HL-60 (cell line): ENCODE results near the gene ICAM2.

ENCODE experiments used
- DNase-seq, 2 experiments: peaks; one replicate each; pipeline ENCODE4 v3.0.0-alpha.2; 2010 to 2020; ENCODE audit warnings: low read depth in 1 of 2, low spot score in 1 of 2
- H3K27ac ChIP-seq: fragments of 250-450 bp; sonication (Bioruptor Pico); replicated peaks from 2 replicates; pipeline ENCODE4 v1.5.1; 2020; ENCODE audit warnings: mild to moderate bottlenecking, moderate library complexity
- H3K27me3 ChIP-seq: fragments of 250-450 bp; sonication (Bioruptor Pico); 2 replicates; pipeline ENCODE4 v1.5.1; 2021; ENCODE audit warnings: mild to moderate bottlenecking, moderate library complexity; ENCODE audit not compliant: insufficient read depth, poor library complexity, severe bottlenecking
- H3K4me3 ChIP-seq: replicated peaks from 2 replicates; pipeline ENCODE4 v1.5.1; 2011; ENCODE audit warnings: mild to moderate bottlenecking, control low read depth, low read length; ENCODE audit not compliant: insufficient read depth
- GABPA ChIP-seq: IDR thresholded peaks from 2 replicates; pipeline ENCODE4 v1.6.1; 2012; ENCODE audit warnings: low read depth
- POLR2AphosphoS5 ChIP-seq: IDR thresholded peaks from 2 replicates; pipeline ENCODE4 v1.6.1; 2012; ENCODE audit warnings: low read depth
- SPI1 ChIP-seq: IDR thresholded peaks from 2 replicates; pipeline ENCODE4 v1.6.1; 2012; ENCODE audit warnings: low read depth, mild to moderate bottlenecking, borderline replicate concordance
- TF ChIP-seq, protein P1 (sequence below): IDR thresholded peaks from 2 replicates; pipeline ENCODE4 v1.6.1; 2012; ENCODE audit warnings: low read depth; ENCODE audit not compliant: insufficient replicate concordance
- TF ChIP-seq, protein P2 (sequence below): IDR thresholded peaks from one replicate; pipeline ENCODE4 v1.5.1; 2011; ENCODE audit warnings: low read length, control low read depth, inconsistent platforms; ENCODE audit not compliant: insufficient read depth

Gene ICAM2

DNA sequence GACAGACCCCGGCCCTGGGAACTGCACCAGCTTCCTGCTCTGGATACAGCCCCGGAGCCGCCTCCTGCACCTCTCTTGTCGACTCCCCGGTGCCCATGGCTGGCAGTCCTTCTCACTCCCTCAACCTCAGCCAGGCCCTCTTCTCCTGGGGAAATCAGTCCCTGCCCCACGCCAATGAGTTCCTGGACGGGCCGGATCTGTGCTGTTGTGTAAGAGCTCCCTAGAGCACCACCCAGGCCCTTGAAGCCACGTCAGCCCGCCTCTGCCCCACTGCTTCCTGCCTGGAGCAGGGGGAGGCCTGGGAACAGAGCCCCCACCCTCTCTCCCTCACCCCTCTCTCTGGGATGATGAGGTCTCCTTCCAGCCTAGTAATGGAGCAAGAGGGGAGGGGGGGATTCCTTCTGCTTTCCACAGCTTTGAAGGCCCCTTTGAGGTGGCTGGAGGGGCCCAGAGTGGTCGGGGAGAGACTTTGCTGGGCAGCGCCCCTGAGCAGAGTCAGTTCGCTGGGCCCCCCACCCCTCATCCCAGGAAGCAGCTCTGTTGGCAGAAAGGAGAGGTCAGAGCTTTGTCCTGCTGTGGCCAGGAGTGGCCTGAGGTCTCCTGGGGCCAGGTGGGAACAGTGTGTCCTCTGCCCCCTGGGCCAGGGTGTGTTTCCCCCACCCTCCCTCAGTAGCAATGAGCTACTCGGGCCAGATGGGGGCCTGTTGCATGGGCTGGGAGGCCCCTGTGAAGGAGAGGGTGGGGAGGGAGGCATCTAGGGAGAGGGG lies 18.5 kb downstream of the ICAM2 start:
- DNase-seq: no peak
- H3K4me3 ChIP-seq: no peak overlapping the region
- H3K27ac ChIP-seq: no peak overlapping the region
- TF ChIP-seq SPI1 (no peak), POLR2AphosphoS5 (no peak), GABPA (no peak)
- TF ChIP-seq, protein P1, sequence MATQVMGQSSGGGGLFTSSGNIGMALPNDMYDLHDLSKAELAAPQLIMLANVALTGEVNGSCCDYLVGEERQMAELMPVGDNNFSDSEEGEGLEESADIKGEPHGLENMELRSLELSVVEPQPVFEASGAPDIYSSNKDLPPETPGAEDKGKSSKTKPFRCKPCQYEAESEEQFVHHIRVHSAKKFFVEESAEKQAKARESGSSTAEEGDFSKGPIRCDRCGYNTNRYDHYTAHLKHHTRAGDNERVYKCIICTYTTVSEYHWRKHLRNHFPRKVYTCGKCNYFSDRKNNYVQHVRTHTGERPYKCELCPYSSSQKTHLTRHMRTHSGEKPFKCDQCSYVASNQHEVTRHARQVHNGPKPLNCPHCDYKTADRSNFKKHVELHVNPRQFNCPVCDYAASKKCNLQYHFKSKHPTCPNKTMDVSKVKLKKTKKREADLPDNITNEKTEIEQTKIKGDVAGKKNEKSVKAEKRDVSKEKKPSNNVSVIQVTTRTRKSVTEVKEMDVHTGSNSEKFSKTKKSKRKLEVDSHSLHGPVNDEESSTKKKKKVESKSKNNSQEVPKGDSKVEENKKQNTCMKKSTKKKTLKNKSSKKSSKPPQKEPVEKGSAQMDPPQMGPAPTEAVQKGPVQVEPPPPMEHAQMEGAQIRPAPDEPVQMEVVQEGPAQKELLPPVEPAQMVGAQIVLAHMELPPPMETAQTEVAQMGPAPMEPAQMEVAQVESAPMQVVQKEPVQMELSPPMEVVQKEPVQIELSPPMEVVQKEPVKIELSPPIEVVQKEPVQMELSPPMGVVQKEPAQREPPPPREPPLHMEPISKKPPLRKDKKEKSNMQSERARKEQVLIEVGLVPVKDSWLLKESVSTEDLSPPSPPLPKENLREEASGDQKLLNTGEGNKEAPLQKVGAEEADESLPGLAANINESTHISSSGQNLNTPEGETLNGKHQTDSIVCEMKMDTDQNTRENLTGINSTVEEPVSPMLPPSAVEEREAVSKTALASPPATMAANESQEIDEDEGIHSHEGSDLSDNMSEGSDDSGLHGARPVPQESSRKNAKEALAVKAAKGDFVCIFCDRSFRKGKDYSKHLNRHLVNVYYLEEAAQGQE: no peak
- TF ChIP-seq, protein P2, sequence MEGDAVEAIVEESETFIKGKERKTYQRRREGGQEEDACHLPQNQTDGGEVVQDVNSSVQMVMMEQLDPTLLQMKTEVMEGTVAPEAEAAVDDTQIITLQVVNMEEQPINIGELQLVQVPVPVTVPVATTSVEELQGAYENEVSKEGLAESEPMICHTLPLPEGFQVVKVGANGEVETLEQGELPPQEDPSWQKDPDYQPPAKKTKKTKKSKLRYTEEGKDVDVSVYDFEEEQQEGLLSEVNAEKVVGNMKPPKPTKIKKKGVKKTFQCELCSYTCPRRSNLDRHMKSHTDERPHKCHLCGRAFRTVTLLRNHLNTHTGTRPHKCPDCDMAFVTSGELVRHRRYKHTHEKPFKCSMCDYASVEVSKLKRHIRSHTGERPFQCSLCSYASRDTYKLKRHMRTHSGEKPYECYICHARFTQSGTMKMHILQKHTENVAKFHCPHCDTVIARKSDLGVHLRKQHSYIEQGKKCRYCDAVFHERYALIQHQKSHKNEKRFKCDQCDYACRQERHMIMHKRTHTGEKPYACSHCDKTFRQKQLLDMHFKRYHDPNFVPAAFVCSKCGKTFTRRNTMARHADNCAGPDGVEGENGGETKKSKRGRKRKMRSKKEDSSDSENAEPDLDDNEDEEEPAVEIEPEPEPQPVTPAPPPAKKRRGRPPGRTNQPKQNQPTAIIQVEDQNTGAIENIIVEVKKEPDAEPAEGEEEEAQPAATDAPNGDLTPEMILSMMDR: no peak
- H3K27me3 ChIP-seq: peaks cover 23% of the 10 kb centered on the region

DNA sequence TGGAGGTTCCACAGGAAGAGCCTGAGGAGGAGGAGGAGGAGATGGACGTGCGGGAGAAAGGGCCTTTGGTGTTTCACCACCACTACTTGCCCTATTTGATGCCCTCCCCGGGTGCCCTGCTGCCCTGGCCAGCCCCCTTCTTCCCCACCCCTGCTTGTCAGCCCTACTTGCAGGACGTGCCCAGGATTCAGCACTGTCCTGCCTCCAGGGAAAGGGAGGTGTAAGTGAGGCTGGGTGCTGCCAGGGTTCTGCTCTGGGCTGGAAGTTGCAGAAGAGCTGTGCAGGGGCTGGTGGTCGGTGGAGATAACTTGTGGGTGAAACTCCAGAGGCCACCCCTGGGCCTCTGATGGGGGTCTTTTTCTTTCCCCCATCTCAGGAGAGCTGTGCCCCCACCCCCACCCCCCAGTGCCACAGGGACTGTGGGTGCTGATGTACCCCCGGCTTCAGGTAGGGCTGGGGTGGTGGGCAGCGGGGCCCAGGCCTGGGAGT lies 19.3 kb downstream of the ICAM2 start:
- no peak for DNase-seq
- Histone ChIP-seq H3K27ac (no peak overlapping the region), H3K4me3 (no peak overlapping the region), H3K27me3 (peaks cover 26% of the 10 kb centered on the region)
- TF ChIP-seq GABPA (no peak), POLR2AphosphoS5 (no peak), SPI1 (no peak)
- TF ChIP-seq, protein P2: no peak
- TF ChIP-seq, protein P1: no peak

DNA sequence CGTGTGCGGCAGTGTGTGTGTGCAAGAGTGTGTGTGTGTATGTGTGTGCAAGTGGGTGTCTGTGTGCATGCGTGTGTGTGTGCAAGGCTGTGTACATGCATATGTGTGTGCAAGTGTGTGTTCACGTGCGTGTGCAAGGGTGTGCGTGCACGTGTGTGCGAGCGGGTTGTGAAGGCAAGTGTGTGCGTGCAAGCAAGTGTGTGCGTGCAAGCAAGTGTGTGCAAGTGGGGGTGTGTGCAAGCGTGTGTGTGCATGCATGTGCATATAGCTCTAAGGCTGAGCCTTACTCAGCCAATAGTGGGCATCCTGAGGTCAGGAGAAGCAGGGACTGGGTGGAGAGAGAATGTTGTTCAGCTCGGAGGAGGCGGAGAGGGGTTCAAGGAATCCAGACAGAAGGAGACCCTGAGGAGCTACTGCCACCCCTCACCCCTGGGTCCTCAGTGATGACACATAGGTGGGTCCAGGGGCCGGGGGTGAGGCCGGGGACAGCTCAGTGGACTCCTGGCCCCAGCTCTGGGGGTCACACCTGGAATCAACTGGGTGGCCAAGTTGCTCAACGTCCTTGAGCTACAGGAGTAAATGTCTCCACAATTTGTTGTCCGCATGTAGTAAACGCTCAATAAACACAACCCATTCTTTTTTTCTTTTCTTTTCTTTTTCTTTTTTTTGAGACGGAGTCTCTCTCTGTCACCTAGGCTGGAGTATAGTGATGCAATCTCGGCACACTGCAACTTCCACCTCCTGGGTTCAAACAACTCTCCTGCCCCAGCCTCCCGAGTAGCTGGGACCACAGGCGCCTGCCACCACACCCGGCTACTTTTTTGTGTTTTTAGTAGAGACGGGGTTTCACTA lies 20.5 kb downstream of the ICAM2 start:
- no peak for DNase-seq
- peaks cover 26% of the 10 kb centered on the region for H3K27me3 ChIP-seq
- no peak overlapping the region for H3K27ac ChIP-seq
- TF ChIP-seq, protein P2: no peak
- no peak for TF ChIP-seq GABPA
- TF ChIP-seq, protein P1: no peak
- TF ChIP-seq POLR2AphosphoS5: no peak
- TF ChIP-seq SPI1: no peak
- no peak overlapping the region for H3K4me3 ChIP-seq
